Smooth muscle cell (in vitro differentiated cells): Measurements from ENCODE around the gene KDM3A. TPM values are rescaled to one million over a fixed set of nuclear protein-coding genes. Genes with fewer than 3 reads are reported as not detected.
A peak's percentile ranks its signal among the peaks of the same experiment; 100 is the strongest.

Source experiments
- DNase-seq: peaks from one replicate; lab custom pipeline; 2025; ENCODE audit not compliant: unreplicated experiment; lab: John Stamatoyannopoulos, UW
- H2AFZ ChIP-seq: fragments of 200-600 bp; sonication (generic); 2 replicates; pipeline ENCODE4 v1.6.0; 2016; ENCODE audit warnings: antibody characterized with exemption, low read depth, mild to moderate bottlenecking
- H3F3A ChIP-seq: fragments of 200-600 bp; sonication (generic); 2 replicates; pipeline ENCODE4 v1.6.0; 2017; ENCODE audit warnings: antibody characterized with exemption, low read depth
- H3K27ac ChIP-seq: fragments of 200-600 bp; sonication (generic); 2 replicates; pipeline ENCODE4 v1.5.1; 2016; ENCODE audit warnings: low read depth, mild to moderate bottlenecking
- H3K27me3 ChIP-seq: fragments of 200-600 bp; sonication (generic); 2 replicates; pipeline ENCODE4 v1.6.1; 2016; ENCODE audit warnings: low read depth, mild to moderate bottlenecking
- H3K36me3 ChIP-seq: fragments of 200-600 bp; sonication (generic); 2 replicates; pipeline ENCODE4 v1.5.1; 2016; ENCODE audit warnings: low read depth
- H3K4me1 ChIP-seq: fragments of 200-600 bp; sonication (generic); 2 replicates; pipeline ENCODE4 v1.5.1; 2016; ENCODE audit warnings: low read depth
- H3K4me2 ChIP-seq: fragments of 200-600 bp; sonication (generic); 2 replicates; pipeline ENCODE4 v1.6.0; 2016; ENCODE audit warnings: mild to moderate bottlenecking
- H3K4me3 ChIP-seq: fragments of 200-600 bp; sonication (generic); 2 replicates; pipeline ENCODE4 v1.5.1; 2016; ENCODE audit warnings: mild to moderate bottlenecking
- H3K79me2 ChIP-seq: fragments of 200-600 bp; sonication (generic); 2 replicates; pipeline ENCODE4 v1.6.0; 2016; ENCODE audit warnings: low read depth, mild to moderate bottlenecking
- H3K9ac ChIP-seq: fragments of 200-600 bp; sonication (generic); 2 replicates; pipeline ENCODE4 v1.6.0; 2016; ENCODE audit warnings: low read depth
- H3K9me3 ChIP-seq: fragments of 200-600 bp; sonication (generic); replicated peaks from 2 replicates; pipeline ENCODE4 v1.5.1; 2016; ENCODE audit warnings: low read depth
- H4K20me1 ChIP-seq: fragments of 200-600 bp; sonication (generic); 2 replicates; pipeline ENCODE4 v1.6.0; 2016; ENCODE audit warnings: low read depth
- WGBS: methylation state at CpG from one replicate; pipeline ENCODE4 v1.1.7; 2016; ENCODE audit warnings: low lambda C conversion rate; 5-methylcytosine and 5-hydroxymethylcytosine counted together
- polyA plus RNA-seq: library from polyadenylated mRNA; unstranded; fragments of >200 nt; fragmentation: Nextera tagmentation; extraction: Ambion mirVana; gene quantifications from 2 replicates; pipeline ENCODE4 v1.2.1, GENCODE V29; 2016
- total RNA-seq: library from RNA; depleted of rRNA; stranded (reverse); fragments of >200 nt; gene quantifications from 2 replicates; pipeline ENCODE4 v1.2.3, GENCODE V29; 2014
- TF ChIP-seq, protein P1 (sequence below): fragments of 200-600 bp; sonication (generic); IDR thresholded peaks from 2 replicates; pipeline ENCODE4 v1.5.1; 2017; ENCODE audit warnings: borderline replicate concordance, mild to moderate bottlenecking, antibody characterized with exemption; ENCODE audit not compliant: insufficient read depth, poor library complexity, severe bottlenecking

The KDM3A gene, protein sequence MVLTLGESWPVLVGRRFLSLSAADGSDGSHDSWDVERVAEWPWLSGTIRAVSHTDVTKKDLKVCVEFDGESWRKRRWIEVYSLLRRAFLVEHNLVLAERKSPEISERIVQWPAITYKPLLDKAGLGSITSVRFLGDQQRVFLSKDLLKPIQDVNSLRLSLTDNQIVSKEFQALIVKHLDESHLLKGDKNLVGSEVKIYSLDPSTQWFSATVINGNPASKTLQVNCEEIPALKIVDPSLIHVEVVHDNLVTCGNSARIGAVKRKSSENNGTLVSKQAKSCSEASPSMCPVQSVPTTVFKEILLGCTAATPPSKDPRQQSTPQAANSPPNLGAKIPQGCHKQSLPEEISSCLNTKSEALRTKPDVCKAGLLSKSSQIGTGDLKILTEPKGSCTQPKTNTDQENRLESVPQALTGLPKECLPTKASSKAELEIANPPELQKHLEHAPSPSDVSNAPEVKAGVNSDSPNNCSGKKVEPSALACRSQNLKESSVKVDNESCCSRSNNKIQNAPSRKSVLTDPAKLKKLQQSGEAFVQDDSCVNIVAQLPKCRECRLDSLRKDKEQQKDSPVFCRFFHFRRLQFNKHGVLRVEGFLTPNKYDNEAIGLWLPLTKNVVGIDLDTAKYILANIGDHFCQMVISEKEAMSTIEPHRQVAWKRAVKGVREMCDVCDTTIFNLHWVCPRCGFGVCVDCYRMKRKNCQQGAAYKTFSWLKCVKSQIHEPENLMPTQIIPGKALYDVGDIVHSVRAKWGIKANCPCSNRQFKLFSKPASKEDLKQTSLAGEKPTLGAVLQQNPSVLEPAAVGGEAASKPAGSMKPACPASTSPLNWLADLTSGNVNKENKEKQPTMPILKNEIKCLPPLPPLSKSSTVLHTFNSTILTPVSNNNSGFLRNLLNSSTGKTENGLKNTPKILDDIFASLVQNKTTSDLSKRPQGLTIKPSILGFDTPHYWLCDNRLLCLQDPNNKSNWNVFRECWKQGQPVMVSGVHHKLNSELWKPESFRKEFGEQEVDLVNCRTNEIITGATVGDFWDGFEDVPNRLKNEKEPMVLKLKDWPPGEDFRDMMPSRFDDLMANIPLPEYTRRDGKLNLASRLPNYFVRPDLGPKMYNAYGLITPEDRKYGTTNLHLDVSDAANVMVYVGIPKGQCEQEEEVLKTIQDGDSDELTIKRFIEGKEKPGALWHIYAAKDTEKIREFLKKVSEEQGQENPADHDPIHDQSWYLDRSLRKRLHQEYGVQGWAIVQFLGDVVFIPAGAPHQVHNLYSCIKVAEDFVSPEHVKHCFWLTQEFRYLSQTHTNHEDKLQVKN (N-terminal part only)
- total RNA-seq (57.5 and 71.9 TPM in 2 replicates), polyA plus RNA-seq (19.6 and 24.6 TPM in 2 replicates)

DNA sequence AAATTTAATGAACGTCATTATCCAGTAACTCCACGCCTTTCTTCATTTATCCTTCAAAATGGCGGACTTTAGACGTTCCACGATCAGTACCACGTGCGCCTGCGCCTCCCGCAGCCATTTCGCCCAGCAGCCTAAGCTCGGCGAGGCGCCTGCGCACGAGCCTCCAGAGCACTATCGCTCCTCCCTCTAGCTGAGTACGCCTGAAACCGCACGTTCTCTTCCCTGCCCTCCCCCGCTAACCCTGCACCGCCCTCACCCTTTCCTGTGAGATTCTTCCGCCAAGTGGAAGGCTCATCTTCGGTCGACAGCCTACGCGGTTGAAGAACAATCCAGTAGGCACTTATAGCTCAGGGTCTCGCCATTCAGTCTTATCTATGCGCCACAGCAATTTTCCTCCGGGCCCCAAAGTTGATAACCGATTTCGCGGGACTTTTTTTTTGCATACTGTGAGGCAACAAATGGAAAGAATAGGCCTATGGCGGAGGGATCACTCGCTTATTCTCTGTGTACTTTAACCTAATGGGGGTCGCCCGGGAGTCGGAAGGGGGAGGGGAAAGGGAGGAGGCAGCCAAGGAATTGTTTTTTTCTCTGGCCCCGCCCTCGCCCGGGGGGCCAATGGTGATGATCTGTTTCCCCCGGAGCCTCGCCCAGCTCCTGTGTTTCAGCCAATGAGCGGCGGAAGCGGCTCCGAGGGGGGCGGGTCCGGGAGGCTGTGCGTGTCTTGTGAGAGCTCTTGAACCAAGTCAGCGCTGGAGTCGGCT, at the start of gene KDM3A:
KDM3A (plus strand) TSS at position 741 of the 761 bp plus-strand sequence. CDS start 677 bp downstream, outside the sequence.
- H3K9ac ChIP-seq = peak within 1 kb of the TSS; percentile 94
- DNase-seq = peak; percentile 98
- H3K36me3 ChIP-seq = peaks cover 15% of the 10 kb centered on the region
- 2% methylated on average over 51 of the region's 51 CpGs for WGBS
- H2AFZ ChIP-seq = peak within 1 kb of the TSS; percentile 96
- H3K9me3 ChIP-seq = peaks cover 15% of the 10 kb centered on the region
- H3K4me1 ChIP-seq = peaks cover 16% of the 10 kb centered on the region
- TF ChIP-seq, protein P1, sequence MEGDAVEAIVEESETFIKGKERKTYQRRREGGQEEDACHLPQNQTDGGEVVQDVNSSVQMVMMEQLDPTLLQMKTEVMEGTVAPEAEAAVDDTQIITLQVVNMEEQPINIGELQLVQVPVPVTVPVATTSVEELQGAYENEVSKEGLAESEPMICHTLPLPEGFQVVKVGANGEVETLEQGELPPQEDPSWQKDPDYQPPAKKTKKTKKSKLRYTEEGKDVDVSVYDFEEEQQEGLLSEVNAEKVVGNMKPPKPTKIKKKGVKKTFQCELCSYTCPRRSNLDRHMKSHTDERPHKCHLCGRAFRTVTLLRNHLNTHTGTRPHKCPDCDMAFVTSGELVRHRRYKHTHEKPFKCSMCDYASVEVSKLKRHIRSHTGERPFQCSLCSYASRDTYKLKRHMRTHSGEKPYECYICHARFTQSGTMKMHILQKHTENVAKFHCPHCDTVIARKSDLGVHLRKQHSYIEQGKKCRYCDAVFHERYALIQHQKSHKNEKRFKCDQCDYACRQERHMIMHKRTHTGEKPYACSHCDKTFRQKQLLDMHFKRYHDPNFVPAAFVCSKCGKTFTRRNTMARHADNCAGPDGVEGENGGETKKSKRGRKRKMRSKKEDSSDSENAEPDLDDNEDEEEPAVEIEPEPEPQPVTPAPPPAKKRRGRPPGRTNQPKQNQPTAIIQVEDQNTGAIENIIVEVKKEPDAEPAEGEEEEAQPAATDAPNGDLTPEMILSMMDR = no peak
- peak within 1 kb of the TSS; percentile 100 for H3K27ac ChIP-seq
- peak within 1 kb of the TSS; percentile 95 for H3K4me2 ChIP-seq
- H3F3A ChIP-seq = peaks cover 13% of the 10 kb centered on the region
- H3K79me2 ChIP-seq = peaks cover 35% of the 10 kb centered on the region
- no peaks in the 10 kb centered on the region for H3K27me3 ChIP-seq
- H3K4me3 ChIP-seq = peak within 1 kb of the TSS; percentile 79
- H4K20me1 ChIP-seq = peaks cover 40% of the 10 kb centered on the region

DNA sequence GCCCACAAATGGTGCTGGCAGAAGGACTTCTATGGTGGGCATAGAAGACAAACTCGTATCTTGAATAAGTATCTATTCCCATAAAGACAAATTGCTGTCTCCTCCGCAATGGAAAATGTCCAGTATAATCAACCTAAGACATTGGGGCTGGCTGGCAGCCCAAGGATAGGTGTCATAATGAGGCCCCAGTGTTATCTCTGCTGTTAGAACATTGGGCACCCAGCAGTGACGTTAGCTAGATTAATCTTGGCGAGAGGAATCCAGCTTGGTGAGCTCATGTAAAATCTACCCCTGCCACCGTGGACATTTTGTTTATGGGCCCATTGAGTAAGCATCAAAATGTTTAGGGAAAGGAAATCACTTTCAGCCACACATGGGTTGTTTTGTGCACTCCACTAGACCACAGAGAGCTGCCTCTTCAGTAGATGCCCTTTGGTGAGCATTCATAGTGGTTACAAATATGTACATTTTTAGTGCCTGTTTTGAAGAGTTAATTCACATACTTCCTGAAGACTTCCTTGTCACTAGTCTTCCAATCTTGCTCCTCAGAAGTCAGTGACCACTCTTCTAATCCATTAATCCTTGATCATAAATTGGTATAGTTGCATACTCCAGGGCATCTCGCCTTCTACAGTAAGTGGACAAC, 48.2 kb upstream of the KDM3A start:
- 38% methylated on average over 6 of the region's 6 CpGs for WGBS
- TF ChIP-seq, protein P1 = no peak

More for the DNA sequence above, 48.2 kb upstream of the KDM3A start:
- Histone ChIP-seq H3K4me1 (no peaks in the 10 kb centered on the region), H3K36me3 (no peaks in the 10 kb centered on the region), H3K9me3 (no peaks in the 10 kb centered on the region), H3K9ac (no peak overlapping the region), H3K27me3 (no peaks in the 10 kb centered on the region), H3K27ac (peak overlapping the region; percentile 8), H2AFZ (no peak overlapping the region), H3F3A (no peaks in the 10 kb centered on the region), H3K4me3 (no peak overlapping the region), H3K79me2 (no peaks in the 10 kb centered on the region), H4K20me1 (no peaks in the 10 kb centered on the region), H3K4me2 (no peak overlapping the region)
- DNase-seq = no peak
